Glomerular endothelial cell (primary cell): ENCODE measurements around the gene MYLK4. TPM values are rescaled to one million over a fixed set of nuclear protein-coding genes. Genes with fewer than 3 reads are reported as not detected.

ENCODE experiments used
- DNase-seq: peaks from one replicate; pipeline ENCODE4 v3.0.0-alpha.2; 2011; ENCODE audit warnings: low read depth, low spot score; ENCODE audit errors: extremely low read depth
- total RNA-seq: library from RNA; depleted of rRNA; stranded (reverse); fragments of >200 nt; gene quantifications from 2 replicates; pipeline ENCODE4 v1.2.3, GENCODE V29; 2015

The MYLK4 gene
- total RNA-seq, 1 donor from 2014 or later: 0.35 TPM

DNA sequence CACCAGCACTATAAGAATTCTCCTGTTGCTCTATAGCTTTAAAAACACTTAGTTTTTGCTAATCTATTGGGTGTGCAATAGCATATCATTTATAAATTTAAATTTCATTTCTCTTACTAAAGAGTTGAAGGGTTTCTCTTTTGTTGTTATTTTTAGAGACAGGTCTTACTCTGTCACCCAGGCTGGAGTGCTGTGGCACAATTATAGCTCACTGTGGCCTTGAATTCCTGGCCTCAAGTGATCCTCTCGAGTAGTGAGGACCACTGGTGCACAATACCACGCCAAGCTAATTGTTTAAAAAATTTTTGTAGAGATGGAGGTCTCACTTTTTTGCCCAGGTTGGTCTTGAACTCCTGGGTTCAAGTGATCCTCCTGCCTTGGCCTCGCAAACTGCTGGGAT, 8.3 kb upstream of the MYLK4 start:
- no peak for DNase-seq

DNA sequence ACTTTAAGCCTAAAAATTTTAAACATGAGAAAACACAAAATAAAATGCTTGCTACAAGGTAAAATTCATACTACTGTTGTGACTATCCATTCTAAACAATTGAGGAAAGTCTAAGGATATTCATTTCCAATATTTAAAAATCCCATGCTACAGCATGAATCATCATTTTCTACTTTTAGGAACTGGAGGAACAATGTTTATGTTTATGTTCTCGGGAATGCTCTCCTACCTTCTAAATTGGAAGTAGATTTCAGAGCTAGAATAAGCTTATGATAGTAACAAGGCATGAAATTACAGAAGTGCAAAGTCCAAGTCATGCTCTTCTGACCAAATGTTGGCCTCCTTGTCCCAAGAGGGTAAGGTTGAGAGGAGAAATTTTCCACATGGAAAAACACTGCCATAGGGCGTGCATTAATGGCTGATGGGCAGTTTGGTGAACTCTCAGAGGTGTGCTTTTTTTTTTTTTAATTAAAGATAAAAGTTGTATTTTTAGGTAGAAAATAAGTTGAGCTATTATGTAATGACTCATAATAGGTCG, 6.0 kb upstream of the MYLK4 start:
- no peak for DNase-seq

DNA sequence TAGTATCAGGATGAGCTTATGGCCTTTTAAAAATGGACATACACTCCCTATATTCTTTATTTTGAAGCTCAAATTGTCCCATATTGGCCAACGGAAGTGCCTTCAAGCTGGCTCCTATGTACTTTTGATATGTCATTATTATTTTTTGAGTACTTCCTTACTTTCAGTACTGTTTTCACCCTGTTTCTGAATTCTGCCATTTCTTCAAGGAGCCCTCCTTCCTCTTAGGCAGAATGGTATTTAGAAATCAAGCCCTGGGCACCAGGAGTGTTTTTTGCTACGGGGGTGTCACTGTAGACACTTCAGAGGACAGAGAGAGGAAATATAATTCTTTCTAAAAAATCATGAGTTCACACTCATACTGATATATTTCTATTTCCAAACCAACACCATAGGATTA, 5.5 kb upstream of the MYLK4 start:
- DNase-seq: no peak

DNA sequence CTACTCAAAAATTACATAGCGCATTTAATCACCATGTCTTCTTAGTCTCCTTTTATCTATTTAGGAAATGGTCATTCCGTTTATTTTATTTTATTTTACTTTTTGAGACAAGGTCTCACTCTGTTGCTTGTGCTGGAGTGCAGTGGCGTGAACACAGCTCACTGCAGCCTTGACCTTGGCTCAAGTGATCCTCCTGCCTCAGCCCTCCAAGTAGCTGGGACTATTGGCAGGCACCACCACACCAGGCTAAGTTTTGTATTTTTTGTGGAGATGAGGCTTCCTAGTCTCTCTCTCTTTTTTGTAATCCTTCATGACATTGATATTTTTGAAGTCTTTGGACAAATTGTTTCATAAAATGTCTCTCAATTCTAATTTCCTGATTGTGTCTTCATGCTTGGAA, 4.7 kb upstream of the MYLK4 start:
- DNase-seq: no peak

DNA sequence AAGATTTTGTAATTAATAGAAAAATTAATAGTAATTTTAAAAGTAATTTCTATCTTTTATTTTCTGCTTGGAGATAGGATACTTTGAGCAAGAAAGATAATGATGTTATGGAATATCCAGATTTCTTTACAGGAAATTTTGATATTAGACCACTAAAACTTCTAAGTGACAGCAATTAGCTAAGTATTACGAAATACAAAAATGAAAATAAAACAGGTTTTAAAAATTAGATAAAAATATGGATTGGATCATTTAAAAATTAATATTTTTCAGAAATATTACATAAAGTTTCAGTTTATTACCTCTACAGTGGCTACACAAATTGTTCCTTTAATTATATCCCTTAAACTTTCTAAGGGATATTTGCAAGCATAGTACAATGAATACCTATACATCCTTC, 4.2 kb upstream of the MYLK4 start:
- DNase-seq: no peak

DNA sequence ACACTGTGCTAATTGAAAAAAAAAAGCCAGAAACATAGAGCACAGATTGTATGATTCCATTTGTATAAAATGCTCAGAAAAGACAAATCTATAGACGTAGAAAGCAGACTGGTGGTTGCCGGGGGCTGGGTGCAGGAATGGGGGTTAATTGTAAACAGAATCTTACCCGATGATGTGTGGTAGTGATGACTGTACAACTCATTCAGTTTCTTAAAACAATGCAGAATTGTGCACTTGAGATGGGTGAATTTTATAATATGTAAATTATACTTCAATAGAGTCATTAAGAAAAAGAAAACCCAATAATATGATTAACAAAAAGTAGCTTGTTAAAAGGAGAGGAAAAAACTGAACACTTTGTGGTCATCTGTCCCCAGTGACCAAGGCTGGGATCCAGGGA, 3.7 kb upstream of the MYLK4 start:
- no peak for DNase-seq

DNA sequence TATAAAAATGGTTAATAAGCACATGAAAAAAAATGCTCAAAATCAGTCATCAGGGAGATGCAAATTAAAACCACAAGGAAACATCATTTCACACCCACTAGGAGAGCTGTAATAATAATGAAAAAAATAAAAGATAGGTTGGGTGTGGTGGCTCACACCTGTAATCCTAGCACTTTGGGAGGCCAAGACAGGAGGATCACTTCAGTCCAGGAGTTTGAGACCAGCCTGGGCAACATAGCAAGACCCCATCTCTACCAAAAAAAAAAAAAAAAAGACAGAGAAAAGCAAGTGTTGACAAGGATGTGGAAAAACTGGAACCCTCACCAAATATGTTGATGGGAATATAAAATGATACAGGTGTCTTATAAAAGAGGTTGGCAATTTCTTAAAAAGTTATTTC, 3.0 kb upstream of the MYLK4 start:
- no peak for DNase-seq

DNA sequence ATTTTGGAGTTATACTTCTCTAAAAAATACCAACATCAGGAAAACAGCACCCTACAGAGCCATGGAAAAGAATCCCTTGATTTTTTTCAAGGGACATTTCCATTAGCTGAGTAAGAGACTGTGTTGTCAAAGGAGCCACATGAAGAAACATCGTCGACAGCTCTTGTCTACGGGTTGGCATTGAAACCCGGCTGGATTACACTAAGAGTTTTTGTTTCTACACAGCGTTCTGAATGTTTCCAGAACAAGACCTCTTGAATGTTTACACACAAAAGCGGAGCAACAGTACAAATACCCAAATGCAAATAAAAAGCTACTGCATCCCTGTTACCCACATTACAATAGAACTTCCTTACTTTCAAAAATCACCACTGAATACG, 2.4 kb upstream of the MYLK4 start:
- DNase-seq: no peak

DNA sequence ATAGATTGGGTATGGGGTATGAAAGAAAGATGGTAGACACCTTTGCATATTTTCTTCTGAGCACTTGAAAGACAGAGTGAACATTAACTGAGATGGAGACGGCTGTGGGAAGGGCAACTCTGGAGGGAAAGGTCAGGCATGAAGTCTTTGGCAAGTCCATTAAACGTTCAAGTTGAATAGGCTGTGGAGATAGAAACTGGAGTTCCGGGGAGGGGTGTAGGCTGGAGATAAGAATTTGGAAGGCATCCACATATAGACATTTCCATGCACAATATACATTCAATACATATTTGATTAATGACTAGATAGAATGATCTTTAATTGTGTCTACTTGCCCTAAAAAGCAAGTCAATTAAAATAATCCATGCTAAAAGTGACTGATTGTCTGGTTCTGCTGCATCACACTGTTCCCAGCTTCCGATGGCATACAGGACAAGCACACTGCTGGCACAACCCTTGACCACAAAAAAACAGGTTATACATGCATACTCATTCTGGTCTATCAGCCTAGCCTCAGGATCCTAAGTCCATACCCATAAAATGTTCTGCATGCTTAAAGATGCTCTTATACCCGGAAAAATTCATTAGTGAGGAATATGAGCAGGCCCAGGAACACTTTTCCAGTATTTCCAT, 1.9 kb upstream of the MYLK4 start:
- no peak for DNase-seq

DNA sequence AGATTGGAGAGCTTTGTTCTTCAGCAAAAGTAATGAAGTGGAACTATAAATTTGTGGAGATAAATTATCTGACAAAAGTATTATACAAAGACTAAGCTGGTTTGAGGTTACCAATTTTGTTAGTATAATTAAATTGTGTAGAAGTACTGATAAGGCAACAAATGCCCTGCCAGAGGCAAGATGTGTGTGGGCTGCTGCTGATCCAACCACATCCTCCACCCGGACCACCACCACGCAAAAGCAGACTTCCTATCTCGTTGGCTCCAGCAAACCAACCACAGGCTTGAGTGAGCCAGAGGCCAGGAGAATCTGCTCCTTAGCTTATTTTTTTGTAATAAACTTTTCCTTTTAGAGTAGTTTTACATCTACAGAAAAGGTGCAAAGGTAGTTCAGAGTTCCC, 1.1 kb upstream of the MYLK4 start:
- no peak for DNase-seq

DNA sequence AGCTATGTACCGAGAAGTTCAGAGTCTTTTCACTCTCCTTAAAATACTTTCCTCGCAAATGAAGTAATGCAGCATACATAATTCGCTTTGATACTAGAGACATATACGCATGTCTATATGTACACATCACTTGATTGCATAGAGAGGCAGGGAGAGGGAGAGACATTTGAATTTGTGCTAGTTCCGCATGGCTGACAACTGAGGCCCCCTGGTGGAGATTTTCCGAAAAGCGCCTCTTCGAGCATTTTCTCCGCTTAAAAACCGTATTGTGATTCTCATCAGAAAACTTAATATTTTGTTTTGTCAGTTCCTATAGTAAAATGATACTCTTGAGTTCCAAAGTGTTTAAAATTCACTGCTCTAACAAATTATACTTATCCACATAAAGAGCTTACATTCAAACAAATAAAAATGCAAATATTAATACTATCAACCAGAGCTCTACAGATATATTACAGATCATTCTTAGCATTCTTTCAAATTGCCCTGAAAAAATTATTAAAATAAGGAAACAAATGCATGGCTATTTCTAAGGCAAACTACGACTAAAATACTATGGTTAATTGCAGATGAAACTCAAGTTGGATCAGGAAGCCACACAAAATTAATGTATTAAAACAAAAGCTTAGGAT, 637 bp downstream of the MYLK4 start:
- DNase-seq: peak; percentile 41

DNA sequence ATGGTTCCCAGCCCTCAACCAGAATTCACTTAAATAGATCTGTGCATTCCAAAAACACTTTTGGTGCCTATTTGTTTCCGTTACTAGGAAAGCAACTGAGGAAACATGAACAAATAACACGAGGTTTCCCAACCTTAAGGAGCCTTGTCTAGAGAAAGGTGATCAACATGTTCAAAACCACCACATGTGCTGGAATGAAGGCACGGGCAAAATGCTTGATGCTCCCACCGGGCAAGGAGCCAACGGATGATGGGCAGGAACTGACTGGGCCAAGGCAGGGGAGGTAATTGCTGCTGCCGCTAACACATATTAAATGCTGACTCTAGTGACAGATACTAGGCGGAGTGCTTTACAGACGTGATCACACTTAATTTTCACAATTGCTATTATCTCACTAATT, 2.5 kb downstream of the MYLK4 start:
- DNase-seq: no peak

DNA sequence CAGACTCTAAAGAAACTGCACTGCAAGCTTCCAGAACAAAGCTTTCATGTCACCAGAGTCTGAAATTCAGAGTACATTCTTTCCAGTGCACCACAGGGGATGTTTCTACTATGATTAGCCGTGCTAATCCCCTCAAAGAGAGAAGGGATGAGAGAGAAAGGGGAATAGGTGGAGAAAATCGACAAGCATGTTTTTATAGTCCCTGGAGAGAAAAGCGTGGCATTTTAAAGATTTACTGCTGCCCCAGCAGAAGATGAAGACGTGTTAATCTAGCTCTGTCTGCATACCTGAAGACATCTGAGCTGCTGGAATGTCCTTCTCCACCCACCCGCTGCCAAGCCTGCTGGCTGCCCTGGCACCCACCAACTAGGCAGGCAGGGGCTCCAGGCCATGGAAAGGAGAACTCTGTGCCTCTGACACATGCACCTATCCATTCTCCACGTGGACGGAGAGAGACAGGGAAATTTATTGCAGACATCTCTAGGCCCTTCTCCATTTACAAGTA, 4.1 kb downstream of the MYLK4 start:
- DNase-seq: no peak

DNA sequence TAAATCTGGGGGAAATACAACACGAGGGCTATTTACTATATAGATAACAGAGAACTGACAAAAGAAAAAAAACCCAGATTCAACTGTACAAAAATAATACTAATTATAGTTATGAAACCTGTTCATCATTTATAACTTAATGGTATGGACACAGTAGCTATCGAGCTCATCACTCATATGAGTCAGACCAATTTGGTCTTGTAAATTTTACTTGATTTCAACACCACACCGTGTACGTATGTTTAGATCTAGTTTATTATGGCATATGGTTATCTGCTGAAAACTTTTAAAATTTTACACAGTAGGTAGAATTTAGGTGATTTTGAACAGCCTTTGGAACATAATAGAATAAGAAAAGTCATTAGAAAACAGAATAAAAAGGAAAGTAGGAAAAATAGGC, 5.5 kb downstream of the MYLK4 start:
- DNase-seq: no peak

DNA sequence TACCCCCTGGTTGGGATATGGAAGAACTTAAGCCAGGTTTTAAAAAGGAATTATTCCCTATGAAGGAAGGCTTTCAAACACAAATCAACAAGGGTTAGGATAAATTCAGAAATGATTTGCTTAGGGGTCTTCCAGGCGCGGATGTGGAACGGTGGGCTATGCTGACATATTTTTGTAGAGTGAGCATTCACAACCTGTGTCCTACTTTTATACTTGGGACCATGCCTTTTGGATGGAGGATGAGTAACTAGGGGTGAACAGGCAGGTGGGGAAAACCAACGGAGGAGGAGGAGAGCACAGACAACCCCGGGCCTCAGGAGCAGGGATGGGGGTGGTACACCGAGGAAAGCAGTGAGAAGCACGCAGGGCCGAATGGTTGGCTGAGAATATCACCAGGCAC, 5.9 kb downstream of the MYLK4 start:
- DNase-seq: no peak

DNA sequence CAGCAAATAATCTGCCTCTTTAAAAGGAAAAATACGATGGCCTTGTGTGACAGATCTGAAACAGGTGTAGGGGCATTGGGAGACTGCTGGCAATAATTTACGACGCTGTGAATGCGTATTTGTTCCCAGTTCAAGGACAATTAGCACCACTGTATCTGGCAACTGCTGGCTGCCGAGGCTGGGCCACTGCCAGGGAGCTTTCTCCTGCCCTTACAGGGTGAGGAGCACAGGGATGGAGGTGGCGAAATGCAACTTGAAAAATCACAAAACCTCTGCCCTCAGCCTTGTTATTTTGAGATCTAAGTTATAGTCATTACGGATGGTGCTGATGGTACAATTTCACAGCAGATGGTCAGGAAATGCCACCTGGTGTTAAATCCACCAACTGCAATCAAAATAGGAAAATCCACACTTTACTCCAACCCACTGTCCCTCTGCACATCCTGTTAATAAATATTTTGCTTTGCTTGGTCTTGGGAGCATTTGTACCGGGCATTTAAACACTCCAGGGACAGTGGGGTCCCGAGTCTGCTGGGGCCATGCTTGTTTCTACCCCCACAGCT, 6.4 kb downstream of the MYLK4 start:
- no peak for DNase-seq

DNA sequence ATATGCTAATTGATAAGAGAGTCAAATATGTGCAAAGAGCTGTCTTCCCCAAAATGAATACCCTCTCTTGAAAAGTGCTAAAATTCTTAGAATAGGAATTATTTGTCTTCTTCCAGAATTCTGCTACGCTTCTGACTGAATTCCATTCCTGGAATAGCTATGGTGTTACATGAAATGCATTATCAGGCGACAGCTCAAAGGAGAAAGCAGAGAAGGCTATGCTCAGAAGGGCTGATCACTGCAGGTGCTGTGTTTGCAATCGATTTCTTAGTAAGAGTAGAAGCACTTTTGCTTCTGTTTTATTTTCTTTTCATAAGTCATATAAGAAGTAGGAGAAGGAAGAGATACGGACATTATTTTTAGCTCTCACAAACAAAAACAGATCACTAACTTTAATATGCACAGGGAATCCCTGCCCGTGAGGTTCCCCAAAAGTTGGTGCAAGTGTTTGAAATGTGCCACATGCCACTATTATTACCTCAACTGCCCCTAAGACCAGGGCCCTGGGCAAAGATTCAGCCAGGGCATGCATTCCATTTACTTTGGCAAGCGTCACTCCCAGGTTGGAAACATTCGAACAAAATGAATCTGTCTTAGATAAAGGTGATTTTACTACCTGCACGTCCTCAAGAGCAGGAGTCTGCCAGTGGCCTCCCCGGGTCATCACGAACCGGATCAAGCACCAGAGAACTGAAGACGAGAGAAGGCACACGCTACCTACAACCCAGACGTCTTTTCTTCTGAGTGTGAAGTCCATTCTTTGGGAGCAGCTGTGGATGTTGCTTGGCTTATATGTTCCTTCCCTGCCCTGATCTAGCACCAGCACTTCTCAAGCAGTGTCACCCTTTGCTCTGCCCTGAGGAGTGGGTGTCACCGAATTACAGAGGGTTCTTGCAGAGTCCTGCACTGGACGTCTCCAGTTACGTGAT, 7.2 kb downstream of the MYLK4 start:
- no peak for DNase-seq

DNA sequence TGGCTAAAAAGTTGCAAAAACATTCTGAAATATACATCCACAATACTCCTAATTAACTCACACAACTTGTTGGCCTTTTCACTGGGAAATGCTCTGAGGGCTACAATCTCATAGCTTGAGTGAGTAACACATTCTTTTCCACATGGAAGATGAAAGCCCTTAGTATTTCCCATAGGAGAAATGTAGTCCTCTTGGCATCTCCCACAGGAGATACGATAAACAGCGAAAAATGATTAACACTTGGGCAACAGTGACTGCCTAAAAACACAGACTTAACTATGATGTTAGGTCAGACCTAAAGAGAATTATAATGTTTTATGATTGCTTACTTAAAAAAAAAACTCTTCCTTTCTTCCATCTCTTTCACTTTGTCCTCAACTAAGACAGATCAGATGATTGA, 9.0 kb downstream of the MYLK4 start:
- no peak for DNase-seq

DNA sequence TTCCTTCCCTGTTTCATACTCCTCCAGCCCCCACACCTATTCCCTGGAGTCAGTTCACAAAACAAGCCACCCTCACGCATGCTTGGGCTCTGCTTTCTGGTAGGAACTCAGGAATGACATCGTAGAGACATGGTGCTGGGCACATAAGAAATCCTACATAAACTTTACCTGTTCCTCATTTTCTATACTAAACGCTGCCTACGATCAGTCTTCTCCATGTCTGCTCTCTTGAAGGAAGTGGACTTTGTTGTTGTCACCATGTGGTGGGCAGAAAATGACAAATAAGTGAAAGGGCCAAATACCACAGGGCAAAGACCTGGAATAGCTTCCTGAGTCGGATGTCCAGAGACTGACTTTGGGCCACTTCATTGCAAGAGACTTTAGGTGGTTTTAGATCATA, 10.1 kb downstream of the MYLK4 start:
- no peak for DNase-seq

DNA sequence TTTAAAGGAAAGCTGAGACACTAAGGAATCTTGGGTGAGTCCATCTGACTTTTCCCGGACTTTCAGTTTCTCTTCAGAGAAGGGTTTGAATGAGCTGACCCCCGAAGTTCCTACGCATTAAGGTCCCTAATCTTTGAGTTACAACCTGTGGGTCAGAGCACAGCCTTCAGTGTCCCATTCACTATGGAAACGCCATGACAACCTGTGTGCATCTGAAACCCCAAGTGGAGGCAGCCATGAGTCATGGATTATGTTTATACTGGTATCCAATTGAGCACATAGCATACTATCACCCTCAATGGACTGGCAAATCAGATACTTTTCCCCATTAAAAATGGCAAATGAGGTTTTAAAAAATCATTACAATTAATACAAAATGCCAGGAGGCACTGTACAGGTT, 11.4 kb downstream of the MYLK4 start:
- DNase-seq: no peak

DNA sequence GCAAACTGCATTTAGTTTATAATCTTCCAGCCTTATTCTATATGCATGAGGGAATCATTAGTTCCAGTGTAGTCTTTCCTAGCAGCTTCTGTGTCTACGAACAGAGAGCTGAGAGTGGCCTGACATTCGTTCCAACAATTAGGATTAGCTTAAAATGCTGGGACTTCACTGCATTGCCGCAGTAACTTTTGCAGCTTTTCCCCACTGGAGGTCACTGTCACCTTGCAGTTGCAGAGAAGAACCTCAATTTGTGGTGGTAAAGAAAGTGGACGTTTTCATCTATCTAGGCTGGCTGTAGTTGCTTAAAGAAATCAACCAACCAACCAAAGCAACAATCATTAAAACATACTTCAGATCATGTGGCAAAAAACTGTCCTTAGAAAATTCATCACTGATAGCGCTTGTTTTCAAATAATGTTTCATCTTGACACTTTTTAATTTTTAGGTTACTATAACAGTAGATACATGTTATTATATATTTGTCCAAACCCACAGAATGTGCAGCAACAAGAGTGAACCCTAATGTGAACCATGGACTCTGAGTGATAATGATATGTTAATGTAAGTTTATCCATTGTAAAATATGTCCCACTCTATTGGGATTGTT, 12.2 kb downstream of the MYLK4 start:
- DNase-seq: no peak
